NOMO-1 (cell line): ENCODE measurements around the gene LRRC56.

Experiments used
- DNase-seq, 2 experiments: peaks; one replicate each; lab custom pipeline; 2025; ENCODE audit not compliant: unreplicated experiment in 2 of 2; lab: John Stamatoyannopoulos, UW

Gene LRRC56

GRCh38 chr11:536841-537621 is at the start of gene LRRC56:
LRRC56 (plus strand) TSS chr11:537527; CDS start chr11:540685, 3,158 bp downstream.
- DNase-seq = peak; percentile 77 to 91

GRCh38 chr11:487571-488021 is 49.7 kb upstream of the LRRC56 start:
- DNase-seq = no peak

GRCh38 chr11:488062-488461 is 49.3 kb upstream of the LRRC56 start:
- DNase-seq = no peak

- DNase-seq = no peak
Measured at GRCh38 chr11:488579-488978, 48.7 kb upstream of the LRRC56 start.

DNA sequence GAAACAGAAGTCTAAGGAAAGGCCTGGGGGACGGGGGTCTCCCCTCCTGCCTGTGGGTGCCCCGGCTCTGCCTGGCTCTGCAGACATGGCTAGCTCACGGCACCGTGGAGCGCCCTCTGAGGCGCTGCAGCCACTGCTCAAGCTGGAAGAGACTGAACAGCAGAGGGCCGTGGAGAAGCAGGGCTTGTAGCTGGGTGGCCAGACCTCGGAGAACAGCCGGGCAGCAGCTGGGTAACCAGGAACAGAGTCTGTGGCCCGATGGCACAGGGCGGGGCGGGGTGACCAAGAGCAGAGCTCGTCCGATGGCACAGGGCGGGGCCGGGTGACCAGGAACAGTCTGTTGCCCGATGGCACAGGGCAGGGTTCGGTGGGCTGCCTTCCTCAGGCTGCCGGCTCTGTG is 48.3 kb upstream of the LRRC56 start:
- no peak for DNase-seq

- no peak for DNase-seq
Measured at GRCh38 chr11:489610-490185, 47.6 kb upstream of the LRRC56 start.

GRCh38 chr11:490186-490929 is 47.0 kb upstream of the LRRC56 start:
- no peak for DNase-seq

GRCh38 chr11:490930-491260 is 46.4 kb upstream of the LRRC56 start:
- no peak for DNase-seq

- no peak for DNase-seq
Measured at GRCh38 chr11:491358-491757, 46.0 kb upstream of the LRRC56 start.

DNA sequence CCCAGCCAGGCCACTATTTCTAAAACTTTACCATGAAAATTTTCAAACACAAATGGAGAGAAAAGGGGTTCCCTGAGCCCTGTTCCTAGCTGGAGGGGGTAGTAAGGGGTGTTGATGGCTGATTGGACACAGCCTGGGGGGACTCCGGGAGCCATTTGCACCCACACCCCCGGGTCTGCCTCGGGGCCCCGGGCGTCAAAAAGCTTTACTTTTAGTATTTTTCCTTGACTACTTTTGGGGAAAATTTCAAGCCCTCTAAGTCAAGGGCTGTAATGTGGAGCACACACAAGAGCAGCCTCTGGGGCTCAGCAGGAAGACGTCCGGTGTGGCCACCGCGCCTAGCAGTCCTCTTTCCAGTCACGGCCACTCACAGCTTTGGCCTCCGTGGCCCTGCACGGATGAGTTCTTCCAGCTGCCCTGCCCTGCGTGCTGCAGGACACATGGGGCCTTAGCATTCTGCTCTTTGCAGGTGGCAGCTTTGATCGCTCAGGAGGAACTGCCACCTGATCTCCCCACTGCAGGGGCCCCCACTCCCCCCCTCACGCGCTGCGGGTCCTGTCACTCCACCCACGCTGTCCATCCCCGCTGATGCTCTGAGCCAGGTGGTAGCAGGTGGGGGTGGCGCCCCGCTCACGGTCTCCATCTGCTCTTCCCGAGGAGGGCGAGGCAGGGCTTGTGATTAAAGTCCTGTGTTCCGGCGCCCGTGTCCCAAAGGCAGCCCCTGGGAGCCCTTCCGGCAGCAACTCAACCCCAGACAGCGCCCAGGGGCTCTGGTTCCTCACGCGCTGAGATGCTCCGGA is 44.7 kb upstream of the LRRC56 start:
- DNase-seq = no peak

DNA sequence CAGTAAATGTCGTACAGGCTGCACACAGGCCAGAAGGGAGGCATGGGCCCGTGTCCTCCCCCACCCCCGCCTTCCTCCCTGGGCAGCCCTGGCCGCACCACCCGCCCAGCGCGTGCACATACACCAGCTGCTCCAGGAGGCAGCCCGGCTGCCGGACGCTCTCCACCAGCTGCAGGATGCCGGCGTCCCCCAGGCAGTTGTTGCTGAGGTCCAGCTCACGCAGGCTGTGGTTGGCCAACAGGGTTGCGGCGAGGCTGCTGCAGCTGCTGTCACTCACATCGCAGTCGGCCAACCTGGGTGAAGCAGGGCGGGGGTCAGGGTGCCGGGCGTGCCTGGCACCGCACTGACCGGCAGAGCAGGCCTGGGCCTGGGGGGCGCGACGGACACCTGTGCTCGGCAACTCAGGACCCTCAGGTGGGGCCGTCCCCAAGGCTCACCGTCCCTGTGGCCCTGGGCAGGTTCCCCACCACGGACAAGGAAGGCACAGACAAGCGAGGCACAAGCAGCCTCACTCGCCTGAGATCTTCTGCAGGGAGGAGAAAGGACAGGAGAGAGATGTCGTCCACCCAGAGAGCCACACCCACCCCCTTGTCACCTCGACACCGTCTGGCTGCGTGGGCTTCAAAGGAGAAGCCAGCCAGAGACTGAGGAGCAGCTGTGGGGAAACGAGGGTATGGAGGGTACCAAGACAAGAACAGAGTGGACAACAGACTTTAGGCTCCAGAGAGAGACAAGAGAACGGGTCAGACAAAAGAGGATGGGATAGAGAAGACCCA is 42.4 kb upstream of the LRRC56 start:
- no peak for DNase-seq

GRCh38 chr11:495537-495931 is 41.8 kb upstream of the LRRC56 start:
- no peak for DNase-seq

- DNase-seq = no peak
Measured at GRCh38 chr11:496834-497564, 40.3 kb upstream of the LRRC56 start.

DNA sequence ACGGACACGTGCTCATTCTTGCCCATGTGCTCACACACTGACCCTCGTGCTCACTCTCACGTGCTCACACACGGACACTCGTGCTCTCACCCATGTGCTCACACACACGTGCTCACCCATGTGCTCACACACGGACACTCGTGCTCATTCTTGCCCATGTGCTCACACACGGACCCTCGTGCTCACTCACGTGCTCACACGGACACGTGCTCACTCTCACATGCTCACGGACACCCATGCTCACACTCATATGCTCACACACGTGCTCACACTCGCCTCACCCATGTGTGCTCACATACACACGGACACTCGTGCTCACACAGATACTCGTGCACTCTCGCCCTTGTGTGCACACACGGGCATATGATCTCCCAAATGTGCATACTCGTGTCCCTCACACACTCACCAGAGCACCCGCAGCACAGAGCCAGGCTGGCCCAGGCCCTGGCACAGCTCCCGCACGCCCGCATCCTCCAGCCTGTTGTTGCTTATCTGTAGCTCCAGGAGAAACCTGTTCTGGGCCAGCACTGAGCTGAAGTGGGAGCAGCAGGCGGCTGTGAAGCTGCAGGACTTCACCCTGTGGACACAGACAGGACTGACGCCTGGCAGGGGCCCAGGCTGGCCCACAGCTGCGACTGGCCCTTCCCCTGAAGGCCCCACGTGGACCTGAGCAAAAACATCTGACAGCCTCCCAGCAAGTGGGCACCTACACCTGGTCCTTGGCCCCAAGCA is 39.6 kb upstream of the LRRC56 start:
- DNase-seq = no peak

- DNase-seq = no peak
Measured at GRCh38 chr11:498297-499181, 38.8 kb upstream of the LRRC56 start.

DNA sequence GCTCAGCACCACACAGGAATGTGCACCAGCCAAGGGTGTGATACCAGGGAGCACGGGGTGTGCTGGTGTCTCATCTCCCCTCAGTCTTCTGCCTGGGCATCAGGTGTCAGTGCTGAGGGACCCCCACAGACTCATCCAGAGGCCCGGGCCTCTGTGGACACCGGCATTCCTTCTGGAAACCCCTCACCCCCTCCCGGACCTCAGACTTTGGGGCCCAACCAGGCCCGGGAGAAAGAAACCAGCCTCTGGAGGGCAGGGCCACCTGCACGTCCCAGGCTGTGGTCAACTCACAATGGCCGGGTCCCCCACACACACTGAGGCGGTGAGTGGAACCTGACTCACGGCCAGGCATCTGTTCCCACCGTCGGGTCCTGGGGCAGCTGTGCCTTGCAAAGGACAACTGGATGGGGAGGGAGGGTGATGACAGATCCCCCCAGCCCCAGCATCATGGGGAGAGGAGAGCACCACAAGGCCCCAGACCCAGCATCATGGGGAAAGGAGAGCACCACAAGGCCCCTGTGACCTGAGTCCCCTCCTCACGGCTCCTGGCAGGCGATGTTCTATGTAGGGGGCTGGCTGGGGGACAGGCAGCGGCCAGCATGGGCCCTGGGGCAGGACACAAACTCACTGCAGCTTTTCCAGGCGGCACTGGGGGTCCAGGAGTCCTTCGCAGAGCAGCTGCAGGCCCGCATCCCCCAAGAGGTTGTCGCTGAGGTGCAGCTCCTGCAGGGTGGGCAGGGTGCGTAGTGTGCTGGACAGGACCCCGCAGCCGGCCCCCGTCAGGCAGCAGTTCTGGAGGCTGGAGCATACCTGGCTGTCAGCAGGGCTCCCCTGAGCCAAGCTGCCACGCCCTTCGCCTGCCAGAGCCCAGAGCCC is 37.9 kb upstream of the LRRC56 start:
- no peak for DNase-seq
